Effector memory CD8-positive, alpha-beta T cell (primary cell): ENCODE data around the gene PSD4.

Source experiments
- ATAC-seq: fragments of 150-1000 bp; cut with Tn5 transposase; replicated peaks from 2 replicates; pipeline ENCODE4 v1.10.0; 2021; ENCODE audit warnings: mild to moderate bottlenecking, moderate library complexity
- DNase-seq, 3 experiments: peaks; one replicate each; pipeline ENCODE4 v3.0.0; 2021
- H3K27ac Mint-ChIP-seq, 2 donors: one replicate each; pipeline ENCODE4 v1.8.0; 2022; ENCODE audit warnings: mild to moderate bottlenecking in 2 of 2, mixed read lengths in 2 of 2, moderate library complexity in 2 of 2
- H3K27me3 Mint-ChIP-seq, 2 donors: one replicate each; pipeline ENCODE4 v1.8.0; 2022; ENCODE audit warnings: mixed read lengths in 2 of 2
- H3K36me3 Mint-ChIP-seq: one replicate; pipeline ENCODE4 v1.8.0; 2022; ENCODE audit warnings: mild to moderate bottlenecking, moderate library complexity, mixed read lengths; ENCODE audit not compliant: insufficient read depth
- H3K4me1 Mint-ChIP-seq, 2 donors: one replicate each; pipeline ENCODE4 v1.8.0; 2022; ENCODE audit warnings: low read depth in 2 of 2, mixed read lengths in 2 of 2
- H3K4me3 Mint-ChIP-seq, 2 donors: one replicate each; pipeline ENCODE4 v1.8.0; 2022; ENCODE audit warnings: mild to moderate bottlenecking in 2 of 2, mixed read lengths in 2 of 2, moderate library complexity in 2 of 2
- H3K9me3 Mint-ChIP-seq, 2 donors: one replicate each; pipeline ENCODE4 v1.8.0; 2022; ENCODE audit warnings: mixed read lengths in 2 of 2

The PSD4 gene

DNA sequence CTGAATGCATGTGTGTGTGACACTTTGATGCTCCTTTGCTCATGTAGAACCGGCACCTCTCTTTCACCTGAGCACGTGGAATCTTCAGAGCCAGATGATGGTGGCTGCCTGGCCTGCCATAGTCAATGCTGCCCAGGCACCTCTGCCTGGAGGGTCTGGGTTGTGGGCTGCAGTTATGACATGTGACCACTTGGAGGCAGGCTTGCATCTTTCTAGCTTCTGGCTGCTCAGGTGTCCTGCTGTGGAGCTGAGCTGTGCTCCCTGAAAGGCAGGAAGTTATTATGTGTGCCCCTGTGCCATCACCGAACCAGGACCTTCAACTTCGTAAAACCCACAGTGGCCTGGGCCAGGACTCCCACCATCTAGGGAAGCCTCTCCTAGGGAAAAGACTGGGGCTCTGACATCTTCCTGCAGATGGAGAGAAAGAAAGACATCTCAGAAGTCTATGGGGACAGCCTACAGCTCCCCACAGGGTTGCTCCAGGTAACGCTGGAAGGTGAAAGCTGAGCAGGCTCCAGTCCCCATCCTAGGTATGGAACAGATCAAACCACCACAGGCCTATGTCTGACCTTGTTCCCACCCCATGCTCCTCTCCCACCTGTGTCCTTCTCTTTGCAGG is 30.2 kb downstream of the PSD4 start:
- Mint-ChIP-seq H3K27ac (peak overlapping the region; percentile 72 to 88), H3K4me3 (peak overlapping the region in 1 of 2 donors; percentile 36), H3K27me3 (no peaks in the 10 kb centered on the region), H3K9me3 (no peaks in the 10 kb centered on the region), H3K4me1 (peaks cover 21 to 24% of the 10 kb centered on the region in 2 donors), H3K36me3 (peaks cover 30% of the 10 kb centered on the region)
- DNase-seq (peak; percentile 65 to 76 (median 70)), ATAC-seq (peak; percentile 93)

DNA sequence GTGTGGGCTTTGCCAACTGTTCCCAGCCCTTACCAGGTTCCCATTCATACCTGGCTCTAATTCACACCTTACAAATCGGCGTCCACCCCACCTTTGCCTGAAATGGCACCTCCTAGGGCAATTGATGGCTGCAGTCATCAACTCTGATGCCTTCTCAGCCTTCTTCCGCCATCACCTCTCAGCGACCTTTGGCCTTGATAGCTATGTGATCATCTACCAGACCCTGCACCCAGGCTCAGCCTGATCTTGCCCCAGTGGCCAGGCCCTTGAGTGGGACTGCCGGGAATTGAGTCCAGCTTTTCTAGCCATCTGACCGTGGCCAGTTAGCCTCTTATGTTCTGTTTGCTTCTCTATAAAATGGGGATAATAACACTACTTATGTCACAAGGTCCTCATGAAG is 32.5 kb downstream of the PSD4 start:
- no peak for ATAC-seq
- no peak for DNase-seq
- no peak overlapping the region for H3K4me3 Mint-ChIP-seq
- H3K27me3 Mint-ChIP-seq = no peaks in the 10 kb centered on the region
- H3K36me3 Mint-ChIP-seq = peaks cover 10% of the 10 kb centered on the region
- peaks cover 18 to 24% of the 10 kb centered on the region in 2 donors for H3K4me1 Mint-ChIP-seq
- peak overlapping the region; percentile 60 to 81 for H3K27ac Mint-ChIP-seq
- H3K9me3 Mint-ChIP-seq = no peaks in the 10 kb centered on the region

- peak overlapping the region in 1 of 2 donors; percentile 68 for H3K27ac Mint-ChIP-seq
- H3K36me3 Mint-ChIP-seq = peaks cover 6% of the 10 kb centered on the region
- ATAC-seq = no peak
- no peak for DNase-seq
- H3K27me3 Mint-ChIP-seq = no peaks in the 10 kb centered on the region
- no peak overlapping the region for H3K4me3 Mint-ChIP-seq
- no peaks in the 10 kb centered on the region for H3K9me3 Mint-ChIP-seq
- H3K4me1 Mint-ChIP-seq = peaks cover 18 to 24% of the 10 kb centered on the region in 2 donors
Measured at GRCh38 chr2:113207021-113207420, 33.2 kb downstream of the PSD4 start.

DNA sequence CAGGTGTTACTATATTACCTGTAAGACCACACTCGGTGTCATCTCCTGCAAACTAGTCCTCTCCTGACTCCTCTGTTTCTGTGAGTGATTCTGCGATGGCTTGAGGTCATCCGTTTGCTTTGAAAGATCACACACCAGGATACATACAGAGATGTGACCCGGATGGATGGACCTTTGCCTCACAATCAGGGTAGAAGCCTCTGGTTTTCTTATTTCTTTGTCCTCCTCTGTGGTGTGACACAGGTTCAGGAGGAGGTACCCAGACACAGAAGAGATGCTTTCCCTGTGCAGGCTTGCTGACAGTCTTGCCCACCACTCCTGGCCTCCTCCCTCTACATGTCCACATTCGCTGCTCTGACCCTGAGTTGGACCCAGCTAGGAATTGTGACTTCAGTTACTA is 34.6 kb downstream of the PSD4 start:
- Mint-ChIP-seq H3K4me1 (peaks cover 12 to 24% of the 10 kb centered on the region in 2 donors), H3K36me3 (no peaks in the 10 kb centered on the region), H3K27ac (peak overlapping the region in 1 of 2 donors; percentile 54), H3K4me3 (no peak overlapping the region), H3K9me3 (no peaks in the 10 kb centered on the region), H3K27me3 (peaks cover 0 to 9% of the 10 kb centered on the region in 2 donors)
- DNase-seq = no peak
- ATAC-seq = no peak

DNA sequence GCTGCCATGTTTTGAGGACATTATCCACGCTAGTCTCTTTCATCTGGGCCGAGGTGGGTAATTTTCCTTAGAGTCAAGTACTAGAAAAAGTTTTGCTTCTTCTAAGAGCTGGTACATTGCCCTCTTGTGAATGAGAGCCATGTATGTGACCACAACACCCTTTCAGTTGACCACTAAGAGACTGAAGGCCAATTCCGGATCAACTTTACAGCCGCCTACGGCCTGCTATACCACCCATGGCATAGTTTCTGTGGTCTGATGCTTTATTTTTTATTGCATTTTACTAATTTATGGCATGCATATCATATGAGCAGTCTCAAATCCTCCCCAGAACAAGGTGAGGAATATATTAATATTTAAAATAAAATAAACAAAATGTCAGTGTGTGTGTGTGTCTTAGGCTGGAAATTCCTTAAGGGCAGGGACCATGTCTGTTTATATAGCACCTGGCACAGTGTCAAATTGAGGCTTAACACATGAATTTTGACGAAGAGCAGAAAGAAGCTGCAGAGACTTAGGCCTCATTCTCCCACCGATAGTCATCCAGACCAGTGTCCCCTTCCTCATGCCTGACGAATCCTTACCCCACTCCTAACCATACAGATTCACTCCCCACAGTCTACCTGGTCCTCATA is 35.4 kb downstream of the PSD4 start:
- DNase-seq = no peak
- ATAC-seq = no peak
- no peak overlapping the region for H3K4me3 Mint-ChIP-seq
- H3K4me1 Mint-ChIP-seq = peaks cover 8 to 18% of the 10 kb centered on the region in 2 donors
- no peaks in the 10 kb centered on the region for H3K9me3 Mint-ChIP-seq
- H3K36me3 Mint-ChIP-seq = no peaks in the 10 kb centered on the region
- peak overlapping the region in 1 of 2 donors; percentile 81 for H3K27ac Mint-ChIP-seq
- peaks cover 0 to 12% of the 10 kb centered on the region in 2 donors for H3K27me3 Mint-ChIP-seq

DNA sequence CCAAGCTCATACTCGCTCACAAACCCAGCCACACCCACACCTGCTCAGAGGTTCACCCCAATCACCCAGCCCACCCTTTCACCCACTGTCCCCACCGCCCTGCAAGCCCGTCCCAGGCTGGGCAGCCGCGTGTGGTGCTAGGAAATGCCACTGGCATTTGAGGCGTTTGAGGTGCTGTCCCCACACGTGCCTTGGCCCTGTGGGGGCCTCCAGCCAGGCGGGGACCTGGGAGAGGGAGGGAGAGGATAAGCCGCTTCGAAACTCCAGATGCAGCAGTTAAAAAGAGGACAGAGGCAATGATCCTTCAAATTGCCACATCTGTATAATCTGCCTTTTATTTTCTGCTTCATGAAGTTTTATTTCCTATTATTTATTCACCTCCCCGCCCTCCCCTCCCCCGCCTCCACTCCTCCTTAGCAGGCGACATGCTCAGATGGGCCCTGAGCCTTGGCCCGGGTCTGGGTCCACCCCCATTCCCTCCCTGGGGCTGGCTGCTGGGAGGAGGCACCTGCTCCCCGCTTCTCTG is 35.9 kb downstream of the PSD4 start:
- H3K4me1 Mint-ChIP-seq = peaks cover 2 to 12% of the 10 kb centered on the region in 2 donors
- DNase-seq (no peak), ATAC-seq (no peak)
- no peaks in the 10 kb centered on the region for H3K36me3 Mint-ChIP-seq
- H3K27ac Mint-ChIP-seq = peak overlapping the region in 1 of 2 donors; percentile 81
- H3K4me3 Mint-ChIP-seq = no peak overlapping the region
- H3K27me3 Mint-ChIP-seq = peaks cover 0 to 12% of the 10 kb centered on the region in 2 donors
- no peaks in the 10 kb centered on the region for H3K9me3 Mint-ChIP-seq

DNA sequence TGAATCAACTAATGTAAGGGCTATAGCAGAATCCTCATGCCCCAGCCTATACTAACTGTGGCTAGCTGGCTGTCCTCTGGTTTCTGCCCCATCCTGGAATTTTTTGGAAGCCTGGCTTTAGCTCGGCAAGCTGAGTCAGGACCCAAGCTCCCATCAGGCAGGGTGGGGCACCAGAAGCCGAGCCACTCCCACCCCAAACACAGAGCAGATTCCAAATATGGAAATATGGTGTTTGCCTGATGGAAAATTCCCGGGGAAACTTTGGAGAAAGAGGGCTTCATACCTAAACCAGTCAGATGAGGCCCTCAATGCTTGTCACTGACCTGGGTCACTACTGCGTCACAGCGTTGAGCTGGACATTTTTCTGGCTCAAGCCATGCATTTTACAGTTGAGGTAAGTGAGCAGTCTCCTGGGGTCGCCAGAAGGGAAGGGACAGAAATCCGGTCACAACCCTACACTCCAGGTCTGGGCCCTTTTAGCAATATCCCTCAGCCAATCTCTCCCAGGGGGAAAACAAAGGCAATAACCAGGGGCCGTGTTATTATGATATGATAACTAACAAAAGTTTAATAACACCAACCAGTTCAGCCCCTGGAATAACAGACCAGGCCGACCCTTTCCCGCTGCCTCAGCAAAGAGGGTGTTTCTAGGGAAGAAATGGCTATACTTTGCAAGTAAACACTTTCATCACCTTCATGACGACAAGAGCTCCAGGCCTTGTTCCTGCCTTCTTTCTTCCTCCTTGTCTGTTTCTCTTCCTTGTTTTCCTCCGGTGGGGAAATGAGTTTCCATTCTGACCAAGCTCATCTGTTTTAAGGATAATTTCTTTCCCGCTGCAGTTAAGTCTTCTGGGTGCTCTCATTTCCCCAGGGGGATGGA is 37.7 kb downstream of the PSD4 start:
- Mint-ChIP-seq H3K27ac (peak overlapping the region in 1 of 2 donors; percentile 81), H3K9me3 (no peaks in the 10 kb centered on the region), H3K36me3 (no peaks in the 10 kb centered on the region)

DNA sequence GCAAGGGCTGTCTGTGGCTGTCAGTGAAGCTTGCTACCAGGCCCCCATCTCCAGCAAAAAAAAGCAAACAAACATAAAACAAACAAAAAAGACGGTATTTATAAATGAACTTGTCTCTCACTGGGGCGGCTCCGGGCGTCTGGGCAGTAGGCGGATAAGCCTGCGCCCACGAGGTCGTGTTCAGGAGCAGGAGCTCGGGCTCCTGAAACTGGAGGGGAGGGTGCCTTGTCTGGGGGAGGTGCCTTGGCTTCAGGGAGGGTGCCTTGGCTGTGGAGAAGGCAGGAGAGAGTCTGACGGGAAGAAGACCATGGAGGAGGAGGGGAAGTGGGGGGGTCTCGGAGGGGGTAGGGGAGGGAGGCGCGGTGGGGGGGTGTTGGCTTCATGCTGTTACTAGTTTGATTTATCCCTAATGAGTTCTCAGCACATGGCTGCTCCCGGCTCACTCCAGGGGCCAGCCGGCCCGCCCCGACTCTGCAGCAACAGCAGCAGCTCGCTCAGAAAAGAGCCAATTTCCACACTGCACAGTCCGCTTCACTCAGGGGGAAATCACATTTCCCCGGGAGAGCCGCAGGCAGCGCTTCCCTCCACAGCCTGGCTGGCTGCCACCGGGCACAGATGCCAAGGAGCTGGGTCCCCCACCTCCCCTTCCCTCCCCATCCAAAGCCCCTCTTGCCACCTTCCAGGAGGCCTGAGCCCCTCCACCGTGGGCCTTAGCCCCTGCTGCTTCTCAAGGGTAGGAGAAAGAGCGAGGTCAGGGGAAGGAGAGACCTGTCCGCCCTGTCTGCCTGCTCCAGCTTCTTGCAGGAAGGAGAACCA is 38.7 kb downstream of the PSD4 start:
- no peaks in the 10 kb centered on the region for H3K36me3 Mint-ChIP-seq
- DNase-seq (no peak), ATAC-seq (no peak)
- peaks cover 7 to 8% of the 10 kb centered on the region in 2 donors for H3K4me1 Mint-ChIP-seq
- H3K27ac Mint-ChIP-seq = no peak overlapping the region
- H3K27me3 Mint-ChIP-seq = peaks cover 0 to 12% of the 10 kb centered on the region in 2 donors
- no peaks in the 10 kb centered on the region for H3K9me3 Mint-ChIP-seq
- no peak overlapping the region for H3K4me3 Mint-ChIP-seq

More for the DNA sequence above, 37.7 kb downstream of the PSD4 start:
- ATAC-seq = no peak
- no peak for DNase-seq
- Mint-ChIP-seq H3K4me1 (peaks cover 1 to 3% of the 10 kb centered on the region in 2 donors), H3K4me3 (no peak overlapping the region), H3K27me3 (peaks cover 0 to 12% of the 10 kb centered on the region in 2 donors)

GRCh38 chr2:113213061-113213930 is 39.5 kb downstream of the PSD4 start:
- no peak for ATAC-seq
- no peaks in the 10 kb centered on the region for H3K36me3 Mint-ChIP-seq
- no peak overlapping the region for H3K4me3 Mint-ChIP-seq

DNA sequence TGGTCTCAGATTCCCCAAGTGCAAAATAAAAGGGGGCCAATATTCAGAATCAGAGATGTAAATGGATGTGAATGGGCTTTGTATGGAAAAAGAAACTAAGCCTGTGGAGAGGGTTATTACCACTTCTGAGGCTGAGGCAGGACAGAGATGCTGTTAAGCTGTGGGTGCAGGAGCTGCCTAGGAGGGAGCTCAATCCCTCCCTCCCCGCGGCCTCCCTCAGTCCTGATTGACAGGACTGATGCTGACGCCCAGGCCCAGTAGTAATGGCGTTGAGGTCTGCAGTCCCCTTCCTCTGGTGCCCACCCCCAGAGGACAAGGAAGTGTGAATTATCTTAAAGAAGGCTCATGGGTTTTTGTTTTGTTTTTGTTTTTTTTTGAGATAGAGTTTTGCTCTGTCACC is 40.4 kb downstream of the PSD4 start:
- DNase-seq (no peak), ATAC-seq (no peak)
- Mint-ChIP-seq H3K4me3 (no peak overlapping the region), H3K4me1 (peaks cover 11 to 15% of the 10 kb centered on the region in 2 donors), H3K27me3 (peaks cover 0 to 12% of the 10 kb centered on the region in 2 donors), H3K27ac (peak overlapping the region in 1 of 2 donors; percentile 57), H3K9me3 (no peaks in the 10 kb centered on the region), H3K36me3 (no peaks in the 10 kb centered on the region)

More at GRCh38 chr2:113213061-113213930, 39.5 kb downstream of the PSD4 start:
- peak overlapping the region in 1 of 2 donors; percentile 2 for H3K27ac Mint-ChIP-seq
- no peak for DNase-seq
- peaks cover 11 to 12% of the 10 kb centered on the region in 2 donors for H3K4me1 Mint-ChIP-seq
- no peaks in the 10 kb centered on the region for H3K9me3 Mint-ChIP-seq
- peaks cover 0 to 12% of the 10 kb centered on the region in 2 donors for H3K27me3 Mint-ChIP-seq

DNA sequence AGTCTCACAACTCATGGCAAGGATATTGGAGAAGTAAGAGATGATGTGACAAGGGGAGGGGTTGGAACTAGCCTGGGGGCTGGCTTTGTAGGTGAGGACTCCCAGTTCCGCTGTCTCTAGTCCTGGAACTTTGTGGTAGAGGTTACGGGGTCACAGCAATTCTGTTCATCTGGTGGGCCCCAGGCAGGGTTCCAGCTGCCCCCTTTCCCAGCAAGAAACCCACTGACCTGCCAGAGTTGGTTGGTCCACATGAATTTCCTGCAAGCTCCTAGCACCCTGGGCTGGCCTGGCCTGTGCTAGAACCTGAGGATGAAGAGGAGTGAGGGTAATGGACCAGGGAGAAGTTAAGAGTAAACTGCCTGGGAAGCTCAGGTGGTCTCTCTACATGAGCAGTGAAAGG is 41.3 kb downstream of the PSD4 start:
- Mint-ChIP-seq H3K9me3 (no peaks in the 10 kb centered on the region), H3K27me3 (peaks cover 0 to 12% of the 10 kb centered on the region in 2 donors), H3K4me3 (no peak overlapping the region), H3K27ac (peak overlapping the region in 1 of 2 donors; percentile 57), H3K4me1 (peaks cover 11 to 15% of the 10 kb centered on the region in 2 donors), H3K36me3 (no peaks in the 10 kb centered on the region)
- ATAC-seq (no peak), DNase-seq (no peak)

- peak overlapping the region in 1 of 2 donors; percentile 44 for H3K27ac Mint-ChIP-seq
- no peak overlapping the region for H3K4me3 Mint-ChIP-seq
- no peaks in the 10 kb centered on the region for H3K36me3 Mint-ChIP-seq
- ATAC-seq = no peak
- H3K9me3 Mint-ChIP-seq = no peaks in the 10 kb centered on the region
- H3K4me1 Mint-ChIP-seq = peaks cover 11 to 15% of the 10 kb centered on the region in 2 donors
- DNase-seq = no peak
- H3K27me3 Mint-ChIP-seq = peaks cover 0 to 12% of the 10 kb centered on the region in 2 donors
Measured at GRCh38 chr2:113216321-113216720, 42.5 kb downstream of the PSD4 start.
